Stomach (tissue), 4 donors: Measurements from ENCODE around the gene DNALI1.

Experiments used
- CTCF ChIP-seq, 7 experiments: fragments of 450-650 bp in 4 of 7; fragments of 200-600 bp in 3 of 7; sonication (generic) in 3 of 7; IDR thresholded peaks; one replicate each; pipeline ENCODE4 v1.5.1; 2016 to 2019; ENCODE audit warnings: antibody characterized with exemption in 7 of 7, control low read depth in 2 of 7, mild to moderate bottlenecking in 1 of 7
- EP300 ChIP-seq: sonication (generic); formaldehyde crosslinking; IDR thresholded peaks from one replicate; pipeline ENCODE4 v1.6.1; 2017; ENCODE audit warnings: antibody characterized with exemption
- POLR2A ChIP-seq, 4 donors: fragments of 450-650 bp; IDR thresholded peaks; one replicate each; pipeline ENCODE4 v1.6.1; 2016; ENCODE audit warnings: antibody characterized with exemption in 4 of 4, control low read depth in 2 of 4, mild to moderate bottlenecking in 1 of 4, moderate library complexity in 1 of 4
- POLR2AphosphoS5 ChIP-seq, 3 donors: sonication (generic); formaldehyde crosslinking; IDR thresholded peaks; one replicate each; pipeline ENCODE4 v1.6.1; 2016; ENCODE audit warnings: antibody characterized with exemption in 3 of 3

GRCh38 chr1:37514350-37515184 lies 42.2 kb upstream of the DNALI1 start, which contains the start of gene MEAF6:
- peak in 3 of 7 experiments; percentile 74 to 95 (median 86) for TF ChIP-seq CTCF (IDR thresholded peaks at IDR 0.05)
- peak; percentile 11 to 85 (median 84) for TF ChIP-seq POLR2AphosphoS5 (IDR thresholded peaks at IDR 0.05)
- no peak for TF ChIP-seq EP300
- TF ChIP-seq POLR2A (IDR thresholded peaks at IDR 0.05), result peak in 2 of 4 donors; percentile 47 to 55
